GM21528 (cell line): ENCODE measurements around the gene NOG.

ENCODE experiments used
- ATAC-seq: cut with Tn5 transposase; IDR thresholded peaks from one replicate; pipeline ENCODE4 v1.9.1; 2021; ENCODE audit warnings: mild to moderate bottlenecking, moderate library complexity; ENCODE audit not compliant: unreplicated experiment, low FRiP score

NOG gene

GRCh38 chr17:56596691-56597494 lies 3.4 kb downstream of the NOG start:
- no peak for ATAC-seq

GRCh38 chr17:56597495-56597990 lies 4.0 kb downstream of the NOG start:
- no peak for ATAC-seq

DNA sequence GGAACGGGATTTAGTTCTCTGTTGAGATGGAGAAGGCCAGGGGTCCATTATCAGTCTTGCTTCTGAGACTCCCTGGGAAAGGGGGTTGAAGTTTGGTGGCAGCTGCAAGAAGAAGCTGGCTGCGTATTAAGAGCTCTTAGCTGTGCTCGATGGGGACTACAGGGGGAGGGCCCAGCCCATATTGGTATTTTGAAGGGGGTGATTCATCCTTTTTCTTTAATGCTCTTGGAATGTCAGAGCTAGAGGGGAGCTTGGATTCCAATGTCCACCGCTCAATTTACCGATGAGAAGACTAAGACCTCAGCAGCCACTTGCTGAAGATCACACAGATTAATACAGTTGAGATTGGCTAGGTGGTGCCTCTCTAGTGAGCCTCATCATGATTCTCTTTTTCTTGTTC lies 5.0 kb downstream of the NOG start:
- ATAC-seq: no peak

- ATAC-seq: no peak
These were observed 5.6 kb downstream of the NOG start for GRCh38 chr17:56599088-56599487.

GRCh38 chr17:56599566-56599965 lies 6.1 kb downstream of the NOG start:
- ATAC-seq: no peak

- no peak for ATAC-seq
These were observed 6.8 kb downstream of the NOG start for GRCh38 chr17:56600256-56600655.

DNA sequence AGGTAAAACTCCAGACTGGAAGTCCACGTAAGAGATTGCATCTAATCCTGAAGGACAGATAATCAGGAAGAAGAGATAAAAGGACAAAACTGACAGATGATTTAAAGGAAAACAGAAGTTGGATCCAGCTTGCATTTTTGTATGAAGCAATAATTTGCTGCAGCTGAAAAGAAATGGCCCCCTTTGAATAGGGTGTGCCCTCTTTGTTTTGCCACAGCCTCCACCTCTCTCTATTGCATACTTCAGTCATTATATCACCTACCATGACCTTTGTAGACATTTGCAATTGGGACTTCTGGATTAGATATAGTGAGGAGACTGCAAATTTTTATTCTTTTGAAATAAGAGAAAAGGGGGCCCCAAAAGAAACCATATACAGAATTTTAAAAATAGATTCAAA lies 8.1 kb downstream of the NOG start:
- no peak for ATAC-seq

DNA sequence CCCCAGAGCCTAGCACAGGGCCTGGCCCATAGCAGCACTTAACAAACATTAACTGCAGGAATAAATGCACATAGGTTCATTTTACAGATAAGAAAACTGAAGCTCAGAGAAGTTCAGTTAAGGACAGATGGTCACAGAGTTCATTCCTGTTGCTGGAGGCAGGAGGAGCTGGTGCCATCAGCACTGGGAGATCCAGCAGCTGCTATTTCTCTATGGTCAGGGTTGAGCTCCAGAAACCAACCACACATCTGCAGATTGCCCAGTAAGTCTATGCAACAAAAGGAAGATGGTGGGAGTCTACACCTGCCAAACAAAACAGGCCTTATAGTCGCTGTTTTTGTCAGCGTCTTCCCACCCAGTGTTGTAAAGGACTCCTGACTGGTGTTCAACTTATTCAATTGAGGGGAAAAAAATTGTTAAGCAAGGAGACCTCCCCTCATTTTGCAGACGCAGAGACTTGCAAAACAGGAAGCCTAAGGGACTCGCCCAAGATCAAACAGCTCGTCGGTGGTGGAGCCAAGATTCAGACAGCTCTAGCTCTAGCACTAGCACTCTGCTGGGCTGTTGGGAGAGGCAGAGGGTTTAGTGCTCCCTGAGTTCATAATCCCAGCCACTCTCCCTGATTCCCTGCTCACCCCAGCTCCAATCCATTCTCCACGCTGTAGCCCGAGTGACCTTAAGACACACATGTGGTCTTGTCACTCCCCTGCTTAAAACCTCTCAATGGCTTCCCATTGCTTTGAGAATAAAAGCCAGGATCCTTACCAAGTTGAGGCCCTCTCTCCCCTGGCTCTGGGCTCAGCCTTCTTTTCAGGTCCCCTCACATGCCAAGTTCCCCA lies 9.0 kb downstream of the NOG start:
- ATAC-seq: no peak

DNA sequence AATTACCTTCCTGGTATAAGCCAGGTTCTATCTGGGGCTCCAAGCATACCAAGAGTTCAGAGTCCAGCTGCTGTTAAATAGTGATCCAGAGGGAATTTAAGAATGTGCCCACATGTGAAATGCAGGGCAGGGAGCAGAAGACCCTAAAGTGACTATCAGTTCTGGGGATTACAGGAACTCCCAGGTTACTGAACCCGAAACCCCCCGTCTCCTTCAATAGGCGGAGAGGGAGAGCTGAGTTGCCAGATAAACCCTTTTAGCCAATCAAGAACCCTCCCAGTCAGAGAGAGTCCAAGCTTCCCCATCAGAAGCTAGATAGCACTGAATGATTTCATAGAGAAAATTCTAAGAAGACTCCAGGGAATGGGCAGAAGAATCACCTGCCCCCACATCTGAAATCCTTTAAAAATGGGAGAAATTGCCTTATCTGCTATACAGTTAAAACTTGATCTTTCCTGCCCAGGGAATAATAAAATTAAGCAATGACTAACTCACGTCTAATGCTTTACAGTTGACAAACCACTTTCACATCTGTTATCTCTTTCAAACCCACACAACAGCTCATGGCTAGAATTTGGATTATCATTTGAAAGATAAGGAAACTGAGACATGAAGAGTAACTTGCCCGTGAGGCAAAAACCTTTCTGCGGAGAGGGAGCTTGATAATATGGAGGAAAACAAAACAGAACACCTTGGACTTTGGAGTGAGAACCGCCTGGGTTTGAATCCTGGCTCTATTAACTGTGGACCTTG lies 10.2 kb downstream of the NOG start:
- no peak for ATAC-seq

- ATAC-seq: no peak
These were observed 11.3 kb downstream of the NOG start for GRCh38 chr17:56604691-56605290.

GRCh38 chr17:56608944-56609343 lies 15.4 kb downstream of the NOG start:
- ATAC-seq: no peak

DNA sequence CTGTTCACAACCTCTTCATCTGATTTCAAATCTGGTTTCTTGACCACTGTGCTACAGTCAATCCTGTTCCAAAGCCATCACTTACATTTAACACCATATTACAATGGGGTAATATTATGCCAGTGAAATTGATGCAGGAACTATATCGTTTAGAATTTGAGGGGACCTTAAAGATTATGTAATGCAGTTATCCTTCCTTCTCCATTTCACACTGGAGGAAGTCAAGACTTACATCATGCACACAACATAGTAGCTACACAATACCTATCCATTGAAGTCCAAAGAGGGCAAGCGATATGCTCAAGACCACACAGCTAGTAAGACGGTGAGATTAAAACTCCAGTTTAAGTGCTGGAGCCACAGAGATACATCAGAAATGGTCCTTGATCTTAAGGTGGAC lies 16.8 kb downstream of the NOG start:
- no peak for ATAC-seq

DNA sequence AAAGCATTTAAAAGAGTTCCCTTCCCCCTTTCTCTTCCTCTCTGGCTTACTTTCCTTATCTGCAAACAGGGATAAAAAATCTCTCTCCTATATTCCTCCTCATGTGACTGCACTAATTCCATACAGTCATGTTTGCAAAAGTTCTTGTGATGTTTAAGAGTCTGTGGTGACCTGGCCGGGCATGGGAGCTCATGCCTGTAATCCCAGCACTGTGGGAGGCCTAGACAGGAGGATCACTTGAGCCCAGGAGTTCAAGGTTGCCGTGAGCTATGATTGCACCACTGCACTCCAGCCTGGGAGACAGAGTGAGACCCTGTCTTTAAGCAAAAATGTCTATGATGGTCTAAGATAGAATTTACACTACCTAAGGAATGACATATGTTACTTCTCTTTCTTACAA lies 19.6 kb downstream of the NOG start:
- no peak for ATAC-seq

GRCh38 chr17:56614522-56614921 lies 21.0 kb downstream of the NOG start:
- ATAC-seq: no peak

- ATAC-seq: no peak
These were observed 22.7 kb downstream of the NOG start for GRCh38 chr17:56616239-56616638.

GRCh38 chr17:56623383-56623782 lies 29.9 kb downstream of the NOG start:
- no peak for ATAC-seq

- ATAC-seq: no peak
These were observed 30.8 kb downstream of the NOG start for GRCh38 chr17:56624309-56624708.

DNA sequence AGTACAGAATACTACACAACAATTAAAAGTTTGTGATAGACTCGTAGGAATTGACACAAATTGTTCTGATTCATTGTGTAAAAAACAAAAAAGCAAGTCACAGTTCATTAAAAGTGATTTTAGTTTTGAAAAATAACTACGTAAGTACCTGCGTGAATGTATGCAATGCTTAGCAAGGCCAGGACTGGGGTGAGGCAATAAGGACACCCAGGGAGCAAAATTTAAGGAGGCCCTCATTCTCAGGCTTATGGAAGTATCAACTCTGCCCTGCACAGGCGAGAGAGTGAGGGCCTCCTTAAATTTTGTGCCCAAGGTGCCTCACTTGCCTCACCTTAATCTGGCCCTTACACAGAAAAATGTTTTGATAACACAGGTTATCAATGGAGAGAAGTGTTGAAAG lies 31.4 kb downstream of the NOG start:
- no peak for ATAC-seq

- no peak for ATAC-seq
These were observed 36.1 kb downstream of the NOG start for GRCh38 chr17:56629531-56630075.

GRCh38 chr17:56630202-56630601 lies 36.7 kb downstream of the NOG start:
- ATAC-seq: no peak
